SK-N-SH treated with all-trans-retinoic acid at 6 μM for 48 hours (cell line): Measurements from ENCODE around the gene MAML2.

Source experiments
- CSDC2 ChIP-seq: fragments of 250-450 bp; sonication (Bioruptor Pico); IDR thresholded peaks from 2 replicates; pipeline ENCODE4 v1.5.0; 2020; ENCODE audit warnings: mild to moderate bottlenecking, moderate library complexity
- ISL1 ChIP-seq: fragments of 250-450 bp; sonication (Bioruptor Pico); IDR thresholded peaks from 2 replicates; pipeline ENCODE4 v2.1.2; 2022; ENCODE audit warnings: mild to moderate bottlenecking, moderate library complexity
- OSR1 ChIP-seq: fragments of 250-450 bp; sonication (Bioruptor Pico); IDR thresholded peaks from 2 replicates; pipeline ENCODE4 v1.8.0; 2022; ENCODE audit warnings: moderate library complexity, mild to moderate bottlenecking, inconsistent platforms
- TF ChIP-seq, protein P1 (sequence below): fragments of 250-450 bp; sonication (Bioruptor Pico); IDR thresholded peaks from 2 replicates; pipeline ENCODE4 v1.8.0; 2020; ENCODE audit warnings: mild to moderate bottlenecking, moderate library complexity, borderline replicate concordance

DNA sequence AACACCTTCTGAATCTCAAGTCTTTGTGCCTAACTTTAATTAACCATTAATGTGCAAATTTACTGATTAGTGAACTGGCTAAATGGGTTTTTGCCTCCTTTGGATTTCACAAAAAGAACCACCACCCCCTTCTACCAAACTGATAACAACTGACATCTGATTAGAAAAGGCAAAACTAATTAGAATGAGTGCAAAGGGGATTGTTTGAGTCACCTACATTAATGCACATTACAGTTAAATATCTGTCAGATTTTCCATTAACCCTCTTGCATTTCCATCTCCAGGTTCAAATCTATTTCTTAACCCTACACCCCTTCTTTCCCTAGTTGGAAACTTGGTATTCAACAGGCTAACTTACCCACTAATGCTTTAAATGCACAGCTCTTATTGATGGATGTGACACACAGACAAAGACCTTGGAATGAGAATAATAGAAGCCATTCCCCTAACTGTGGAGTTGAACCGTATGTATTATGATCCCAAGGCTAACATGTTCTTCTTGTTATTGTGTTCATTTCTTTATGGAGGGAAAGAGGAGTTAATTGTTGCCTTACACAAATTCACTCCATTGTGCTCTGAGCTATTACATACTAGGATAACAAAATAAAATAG is 257.6 kb downstream of the MAML2 start:
- TF ChIP-seq ISL1 (no peak), OSR1 (CRISPR knock-in tag) (no peak), CSDC2 (no peak)
- TF ChIP-seq, protein P1, sequence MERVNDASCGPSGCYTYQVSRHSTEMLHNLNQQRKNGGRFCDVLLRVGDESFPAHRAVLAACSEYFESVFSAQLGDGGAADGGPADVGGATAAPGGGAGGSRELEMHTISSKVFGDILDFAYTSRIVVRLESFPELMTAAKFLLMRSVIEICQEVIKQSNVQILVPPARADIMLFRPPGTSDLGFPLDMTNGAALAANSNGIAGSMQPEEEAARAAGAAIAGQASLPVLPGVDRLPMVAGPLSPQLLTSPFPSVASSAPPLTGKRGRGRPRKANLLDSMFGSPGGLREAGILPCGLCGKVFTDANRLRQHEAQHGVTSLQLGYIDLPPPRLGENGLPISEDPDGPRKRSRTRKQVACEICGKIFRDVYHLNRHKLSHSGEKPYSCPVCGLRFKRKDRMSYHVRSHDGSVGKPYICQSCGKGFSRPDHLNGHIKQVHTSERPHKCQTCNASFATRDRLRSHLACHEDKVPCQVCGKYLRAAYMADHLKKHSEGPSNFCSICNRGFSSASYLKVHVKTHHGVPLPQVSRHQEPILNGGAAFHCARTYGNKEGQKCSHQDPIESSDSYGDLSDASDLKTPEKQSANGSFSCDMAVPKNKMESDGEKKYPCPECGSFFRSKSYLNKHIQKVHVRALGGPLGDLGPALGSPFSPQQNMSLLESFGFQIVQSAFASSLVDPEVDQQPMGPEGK (CRISPR knock-in tag): no peak
